Neural cell (in vitro differentiated cells): Measurements from ENCODE around the gene NAGS. TPM values are rescaled to one million over a fixed set of nuclear protein-coding genes. Genes with fewer than 3 reads are reported as not detected.

Experiments used
- H2AFZ ChIP-seq: fragments of 200-600, 300-800 bp; sonication (generic), shearing (Covaris generic); 2 replicates; pipeline ENCODE4 v1.6.0; 2014; ENCODE audit warnings: low read depth, mild to moderate bottlenecking, antibody characterized with exemption, low read length, moderate library complexity
- H3F3A ChIP-seq: fragments of 200-600 bp; shearing (Covaris generic); 2 replicates; pipeline ENCODE4 v1.6.1; 2016; ENCODE audit warnings: mild to moderate bottlenecking, moderate library complexity, mixed read lengths, antibody characterized with exemption, low read length; ENCODE audit not compliant: insufficient read depth, poor library complexity, severe bottlenecking
- H3K27ac ChIP-seq: fragments of 200-600, 300-800 bp; sonication (generic), shearing (Covaris generic); 2 replicates; pipeline ENCODE4 v1.5.1; 2014; ENCODE audit warnings: mild to moderate bottlenecking, low read length, moderate library complexity
- H3K27me3 ChIP-seq: fragments of 300-800, 200-600 bp; sonication (generic), shearing (Covaris generic); 2 replicates; pipeline ENCODE4 v1.6.0; 2014; ENCODE audit warnings: mild to moderate bottlenecking, low read depth, low read length, moderate library complexity; ENCODE audit not compliant: insufficient read depth
- H3K36me3 ChIP-seq: fragments of 300-800, 200-600 bp; sonication (generic), shearing (Covaris generic); 2 replicates; pipeline ENCODE4 v1.5.1; 2014; ENCODE audit warnings: mild to moderate bottlenecking, antibody characterized with exemption, low read length, moderate library complexity; ENCODE audit not compliant: insufficient read depth
- H3K4me2 ChIP-seq: fragments of 300-800, 200-600 bp; sonication (generic), shearing (Covaris generic); 2 replicates; pipeline ENCODE4 v1.6.0; 2014; ENCODE audit warnings: mild to moderate bottlenecking, low read length
- H3K4me3 ChIP-seq: fragments of 300-800, 200-600 bp; sonication (generic), shearing (Covaris generic); 2 replicates; pipeline ENCODE4 v1.5.1; 2014; ENCODE audit warnings: mild to moderate bottlenecking, low read length, moderate library complexity
- H3K79me2 ChIP-seq: fragments of 200-600 bp; shearing (Covaris generic); replicated peaks from 2 replicates; pipeline ENCODE4 v1.6.0; 2014; ENCODE audit warnings: mild to moderate bottlenecking, low read length, moderate library complexity; ENCODE audit not compliant: insufficient read depth
- H3K9ac ChIP-seq: fragments of 300-800, 200-600 bp; sonication (generic), shearing (Covaris generic); 2 replicates; pipeline ENCODE4 v1.6.1; 2016; ENCODE audit warnings: mild to moderate bottlenecking, low read length, mixed read lengths
- H3K9me2 ChIP-seq: fragments of 200-600 bp; shearing (Covaris generic); 2 replicates; pipeline ENCODE4 v1.6.1; 2016; ENCODE audit warnings: mild to moderate bottlenecking, low read length, mixed read lengths; ENCODE audit not compliant: insufficient read depth
- H3K9me3 ChIP-seq: fragments of 200-600, 300-800 bp; sonication (generic), shearing (Covaris generic); 2 replicates; pipeline ENCODE4 v1.6.1; 2016; ENCODE audit warnings: mild to moderate bottlenecking, mixed run types, low read length, moderate library complexity, mixed read lengths
- H4K20me1 ChIP-seq: fragments of 200-600 bp; shearing (Covaris generic); 2 replicates; pipeline ENCODE4 v1.6.1; 2016; ENCODE audit warnings: mild to moderate bottlenecking, mixed run types; ENCODE audit not compliant: insufficient read depth
- EP300 ChIP-seq: fragments of 450-650 bp; conservative IDR thresholded peaks from 2 replicates; pipeline ENCODE4 v1.6.1; 2014; ENCODE audit warnings: antibody characterized with exemption, mild to moderate bottlenecking, moderate library complexity; ENCODE audit not compliant: poor library complexity, severe bottlenecking
- EZH2 ChIP-seq: fragments of 200-600, 300-800 bp; shearing (Covaris generic), sonication (generic); IDR thresholded peaks from 2 replicates; pipeline ENCODE4 v1.6.1; 2014; ENCODE audit warnings: antibody characterized with exemption, low read length, borderline replicate concordance, mild to moderate bottlenecking; ENCODE audit not compliant: insufficient read depth, poor library complexity, severe bottlenecking
- MXI1 ChIP-seq: fragments of 450-650 bp; conservative IDR thresholded peaks from 2 replicates; pipeline ENCODE4 v1.6.1; 2014; ENCODE audit warnings: antibody characterized with exemption, mild to moderate bottlenecking; ENCODE audit not compliant: poor library complexity, severe bottlenecking
- POLR2AphosphoS5 ChIP-seq: IDR thresholded peaks from 2 replicates; pipeline ENCODE4 v1.6.1; 2012
- RAD21 ChIP-seq: fragments of 450-650 bp; conservative IDR thresholded peaks from 2 replicates; pipeline ENCODE4 v1.6.1; 2014; ENCODE audit warnings: antibody characterized with exemption, mild to moderate bottlenecking, moderate library complexity
- SMC3 ChIP-seq: fragments of 450-650 bp; conservative IDR thresholded peaks from 2 replicates; pipeline ENCODE4 v1.6.1; 2014; ENCODE audit warnings: antibody characterized with exemption, mild to moderate bottlenecking, moderate library complexity; ENCODE audit not compliant: poor library complexity
- TAF1 ChIP-seq: IDR thresholded peaks from 2 replicates; pipeline ENCODE4 v1.6.1; 2012; ENCODE audit warnings: low read depth
- polyA plus RNA-seq: library from polyadenylated mRNA; depleted of rRNA; stranded (reverse); fragments of >200 nt; gene quantifications from 2 replicates; pipeline ENCODE4 v1.2.3, GENCODE V29; 2014
- TF ChIP-seq, protein P1 (sequence below): fragments of 450-650 bp; IDR thresholded peaks from 2 replicates; pipeline ENCODE4 v1.5.1; 2014; ENCODE audit warnings: antibody characterized with exemption, mild to moderate bottlenecking, moderate library complexity; ENCODE audit not compliant: poor library complexity, severe bottlenecking
- TF ChIP-seq, protein P2 (sequence below): IDR thresholded peaks from 2 replicates; pipeline ENCODE4 v1.6.1; 2012; ENCODE audit warnings: borderline replicate concordance

The NAGS gene
- polyA plus RNA-seq, 1 donor from 2014 or later: not detected

DNA sequence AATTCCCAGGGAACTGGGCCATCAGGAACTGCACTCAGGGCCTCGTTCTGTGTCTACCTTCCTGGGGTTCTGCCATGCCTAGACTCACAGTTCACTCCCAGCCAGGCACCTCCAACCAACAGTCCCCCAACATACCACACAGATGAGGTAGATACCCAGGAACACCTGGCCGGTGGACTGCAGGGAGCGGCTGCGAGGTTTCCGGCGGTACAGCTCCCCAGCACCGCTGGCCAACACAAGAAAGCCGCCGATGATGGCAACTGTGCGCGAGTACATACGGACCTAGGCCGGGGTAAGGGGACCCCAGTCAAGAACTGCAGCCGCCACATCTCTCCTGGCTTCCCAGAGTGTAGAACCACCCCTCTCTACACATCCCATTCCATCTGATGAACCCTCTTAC, 8.5 kb downstream of the NAGS start:
- Histone ChIP-seq H3K4me3 (no peak overlapping the region), H3K9me3 (no peaks in the 10 kb centered on the region), H3K9me2 (no peaks in the 10 kb centered on the region), H3F3A (no peaks in the 10 kb centered on the region), H3K9ac (no peak overlapping the region), H3K4me2 (no peak overlapping the region), H3K27me3 (peaks cover 4% of the 10 kb centered on the region), H3K27ac (no peak overlapping the region), H2AFZ (no peak overlapping the region), H3K36me3 (no peaks in the 10 kb centered on the region), H3K79me2 (no peaks in the 10 kb centered on the region), H4K20me1 (no peaks in the 10 kb centered on the region)
- TF ChIP-seq, protein P1, sequence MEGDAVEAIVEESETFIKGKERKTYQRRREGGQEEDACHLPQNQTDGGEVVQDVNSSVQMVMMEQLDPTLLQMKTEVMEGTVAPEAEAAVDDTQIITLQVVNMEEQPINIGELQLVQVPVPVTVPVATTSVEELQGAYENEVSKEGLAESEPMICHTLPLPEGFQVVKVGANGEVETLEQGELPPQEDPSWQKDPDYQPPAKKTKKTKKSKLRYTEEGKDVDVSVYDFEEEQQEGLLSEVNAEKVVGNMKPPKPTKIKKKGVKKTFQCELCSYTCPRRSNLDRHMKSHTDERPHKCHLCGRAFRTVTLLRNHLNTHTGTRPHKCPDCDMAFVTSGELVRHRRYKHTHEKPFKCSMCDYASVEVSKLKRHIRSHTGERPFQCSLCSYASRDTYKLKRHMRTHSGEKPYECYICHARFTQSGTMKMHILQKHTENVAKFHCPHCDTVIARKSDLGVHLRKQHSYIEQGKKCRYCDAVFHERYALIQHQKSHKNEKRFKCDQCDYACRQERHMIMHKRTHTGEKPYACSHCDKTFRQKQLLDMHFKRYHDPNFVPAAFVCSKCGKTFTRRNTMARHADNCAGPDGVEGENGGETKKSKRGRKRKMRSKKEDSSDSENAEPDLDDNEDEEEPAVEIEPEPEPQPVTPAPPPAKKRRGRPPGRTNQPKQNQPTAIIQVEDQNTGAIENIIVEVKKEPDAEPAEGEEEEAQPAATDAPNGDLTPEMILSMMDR: no peak
- no peak for TF ChIP-seq MXI1
- no peak for TF ChIP-seq POLR2AphosphoS5
- TF ChIP-seq EP300: no peak
- TF ChIP-seq, protein P2, sequence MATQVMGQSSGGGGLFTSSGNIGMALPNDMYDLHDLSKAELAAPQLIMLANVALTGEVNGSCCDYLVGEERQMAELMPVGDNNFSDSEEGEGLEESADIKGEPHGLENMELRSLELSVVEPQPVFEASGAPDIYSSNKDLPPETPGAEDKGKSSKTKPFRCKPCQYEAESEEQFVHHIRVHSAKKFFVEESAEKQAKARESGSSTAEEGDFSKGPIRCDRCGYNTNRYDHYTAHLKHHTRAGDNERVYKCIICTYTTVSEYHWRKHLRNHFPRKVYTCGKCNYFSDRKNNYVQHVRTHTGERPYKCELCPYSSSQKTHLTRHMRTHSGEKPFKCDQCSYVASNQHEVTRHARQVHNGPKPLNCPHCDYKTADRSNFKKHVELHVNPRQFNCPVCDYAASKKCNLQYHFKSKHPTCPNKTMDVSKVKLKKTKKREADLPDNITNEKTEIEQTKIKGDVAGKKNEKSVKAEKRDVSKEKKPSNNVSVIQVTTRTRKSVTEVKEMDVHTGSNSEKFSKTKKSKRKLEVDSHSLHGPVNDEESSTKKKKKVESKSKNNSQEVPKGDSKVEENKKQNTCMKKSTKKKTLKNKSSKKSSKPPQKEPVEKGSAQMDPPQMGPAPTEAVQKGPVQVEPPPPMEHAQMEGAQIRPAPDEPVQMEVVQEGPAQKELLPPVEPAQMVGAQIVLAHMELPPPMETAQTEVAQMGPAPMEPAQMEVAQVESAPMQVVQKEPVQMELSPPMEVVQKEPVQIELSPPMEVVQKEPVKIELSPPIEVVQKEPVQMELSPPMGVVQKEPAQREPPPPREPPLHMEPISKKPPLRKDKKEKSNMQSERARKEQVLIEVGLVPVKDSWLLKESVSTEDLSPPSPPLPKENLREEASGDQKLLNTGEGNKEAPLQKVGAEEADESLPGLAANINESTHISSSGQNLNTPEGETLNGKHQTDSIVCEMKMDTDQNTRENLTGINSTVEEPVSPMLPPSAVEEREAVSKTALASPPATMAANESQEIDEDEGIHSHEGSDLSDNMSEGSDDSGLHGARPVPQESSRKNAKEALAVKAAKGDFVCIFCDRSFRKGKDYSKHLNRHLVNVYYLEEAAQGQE: no peak
- TF ChIP-seq TAF1: no peak
- TF ChIP-seq EZH2: no peak
- TF ChIP-seq SMC3: no peak
- no peak for TF ChIP-seq RAD21

DNA sequence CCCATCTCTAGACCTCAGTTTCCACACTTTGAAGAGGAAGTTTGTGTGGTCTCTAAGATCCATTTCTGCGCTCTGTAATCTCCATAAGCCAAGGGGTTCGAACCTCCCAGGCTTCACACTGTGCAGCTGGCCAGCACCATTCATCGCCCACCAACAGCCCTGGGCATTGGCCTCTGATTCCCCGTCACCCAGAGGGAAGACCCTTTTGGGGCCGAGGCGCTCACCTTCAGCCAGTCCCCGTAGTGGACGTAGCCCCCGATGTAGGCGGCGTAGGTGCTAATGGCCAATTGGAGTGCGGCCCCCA, 9.7 kb downstream of the NAGS start:
- H3K4me3 ChIP-seq: peak overlapping the region; percentile 77
- H3F3A ChIP-seq: no peaks in the 10 kb centered on the region
- H3K36me3 ChIP-seq: no peaks in the 10 kb centered on the region
- peak overlapping the region; percentile 56 for H3K4me2 ChIP-seq
- H3K9me3 ChIP-seq: no peaks in the 10 kb centered on the region
- H3K9me2 ChIP-seq: no peaks in the 10 kb centered on the region
- no peaks in the 10 kb centered on the region for H3K79me2 ChIP-seq
- no peaks in the 10 kb centered on the region for H4K20me1 ChIP-seq
- peak overlapping the region; percentile 65 for H2AFZ ChIP-seq
- H3K9ac ChIP-seq: peak overlapping the region; percentile 82
- TF ChIP-seq SMC3: no peak
- no peak for TF ChIP-seq RAD21
- TF ChIP-seq POLR2AphosphoS5: no peak
- no peak for TF ChIP-seq MXI1
- TF ChIP-seq, protein P1: no peak
- TF ChIP-seq, protein P2: no peak
- no peak for TF ChIP-seq TAF1
- no peak for TF ChIP-seq EZH2
- TF ChIP-seq EP300: no peak
- H3K27ac ChIP-seq: peak overlapping the region; percentile 74
- H3K27me3 ChIP-seq: no peaks in the 10 kb centered on the region
